ENCODE results near the gene PDE6C.

Gene PDE6C

GRCh38 chr10:93622942-93623341, 10.6 kb downstream of the PDE6C start:
- H3K4me3 ChIP-seq (ENCODE audit: low read depth, low read length): no peak overlapping the region
- DNase-seq (ENCODE audit: low read depth): no peak

- DNase-seq (ENCODE audit: low read depth): no peak
- no peak overlapping the region for H3K4me3 ChIP-seq (ENCODE audit: low read depth, low read length)
These were observed 16.5 kb downstream of the PDE6C start for GRCh38 chr10:93628858-93629257.

- DNase-seq (ENCODE audit: low read depth): no peak
- H3K4me3 ChIP-seq (ENCODE audit: low read depth, low read length): no peak overlapping the region
These were observed 17.4 kb downstream of the PDE6C start for GRCh38 chr10:93629647-93630305.

- DNase-seq (ENCODE audit: low read depth): no peak
- H3K4me3 ChIP-seq (ENCODE audit: low read depth, low read length): no peak overlapping the region
These were observed 18.6 kb downstream of the PDE6C start for GRCh38 chr10:93630625-93631557.

- no peak for DNase-seq (ENCODE audit: low read depth)
- no peak overlapping the region for H3K4me3 ChIP-seq (ENCODE audit: low read depth, low read length)
These were observed 27.5 kb downstream of the PDE6C start for GRCh38 chr10:93639791-93640190.

GRCh38 chr10:93652857-93653256, 40.5 kb downstream of the PDE6C start:
- no peak for DNase-seq (ENCODE audit: low read depth)
- H3K4me3 ChIP-seq (ENCODE audit: low read depth, low read length): no peak overlapping the region

- no peak for DNase-seq (ENCODE audit: low read depth)
- no peak overlapping the region for H3K4me3 ChIP-seq (ENCODE audit: low read depth, low read length)
These were observed 41.9 kb downstream of the PDE6C start for GRCh38 chr10:93654201-93654600.

- DNase-seq (ENCODE audit: low read depth): no peak
- no peak overlapping the region for H3K4me3 ChIP-seq (ENCODE audit: low read depth, low read length)
These were observed 43.8 kb downstream of the PDE6C start for GRCh38 chr10:93656155-93656554.

- DNase-seq (ENCODE audit: low read depth): no peak
- H3K4me3 ChIP-seq (ENCODE audit: low read depth, low read length): no peak overlapping the region
These were observed 45.4 kb downstream of the PDE6C start for GRCh38 chr10:93657757-93658156.

GRCh38 chr10:93666030-93666429, 53.7 kb downstream of the PDE6C start:
- no peak overlapping the region for H3K4me3 ChIP-seq (ENCODE audit: low read depth, low read length)
- DNase-seq (ENCODE audit: low read depth): no peak

GRCh38 chr10:93667795-93668194, 55.5 kb downstream of the PDE6C start:
- H3K4me3 ChIP-seq (ENCODE audit: low read depth, low read length): no peak overlapping the region
- no peak for DNase-seq (ENCODE audit: low read depth)

- H3K4me3 ChIP-seq (ENCODE audit: low read depth, low read length): no peak overlapping the region
- no peak for DNase-seq (ENCODE audit: low read depth)
These were observed 58.0 kb downstream of the PDE6C start for GRCh38 chr10:93670372-93670771.

GRCh38 chr10:93671042-93671441, 58.7 kb downstream of the PDE6C start:
- no peak overlapping the region for H3K4me3 ChIP-seq (ENCODE audit: low read depth, low read length)
- DNase-seq (ENCODE audit: low read depth): no peak

- no peak overlapping the region for H3K4me3 ChIP-seq (ENCODE audit: low read depth, low read length)
- DNase-seq (ENCODE audit: low read depth): no peak
These were observed 59.8 kb downstream of the PDE6C start for GRCh38 chr10:93672022-93672678.

GRCh38 chr10:93672890-93673289, 60.6 kb downstream of the PDE6C start:
- DNase-seq (ENCODE audit: low read depth): no peak
- no peak overlapping the region for H3K4me3 ChIP-seq (ENCODE audit: low read depth, low read length)

- H3K4me3 ChIP-seq (ENCODE audit: low read depth, low read length): no peak overlapping the region
- no peak for DNase-seq (ENCODE audit: low read depth)
These were observed 61.5 kb downstream of the PDE6C start for GRCh38 chr10:93673791-93674190.

GRCh38 chr10:93678386-93678785, 66.0 kb downstream of the PDE6C start:
- DNase-seq (ENCODE audit: low read depth): no peak
- no peak overlapping the region for H3K4me3 ChIP-seq (ENCODE audit: low read depth, low read length)

- H3K4me3 ChIP-seq (ENCODE audit: low read depth, low read length): no peak overlapping the region
- DNase-seq (ENCODE audit: low read depth): no peak
These were observed 66.7 kb downstream of the PDE6C start for GRCh38 chr10:93678805-93679587.

GRCh38 chr10:93680412-93681047, 68.2 kb downstream of the PDE6C start:
- H3K4me3 ChIP-seq (ENCODE audit: low read depth, low read length): no peak overlapping the region
- DNase-seq (ENCODE audit: low read depth): no peak

Measured in skeletal muscle cell (primary cell).